ENCODE data around the gene IQSEC1. TPM values are rescaled to one million over a fixed set of nuclear protein-coding genes. Genes with fewer than 3 reads are reported as not detected.
A peak's percentile ranks its signal among the peaks of the same experiment; 100 is the strongest.

IQSEC1 gene
- total and polyA plus RNA-seq, 4 experiments from 2014 or later: 11.9 to 82.0 (median 62.3) TPM

DNA sequence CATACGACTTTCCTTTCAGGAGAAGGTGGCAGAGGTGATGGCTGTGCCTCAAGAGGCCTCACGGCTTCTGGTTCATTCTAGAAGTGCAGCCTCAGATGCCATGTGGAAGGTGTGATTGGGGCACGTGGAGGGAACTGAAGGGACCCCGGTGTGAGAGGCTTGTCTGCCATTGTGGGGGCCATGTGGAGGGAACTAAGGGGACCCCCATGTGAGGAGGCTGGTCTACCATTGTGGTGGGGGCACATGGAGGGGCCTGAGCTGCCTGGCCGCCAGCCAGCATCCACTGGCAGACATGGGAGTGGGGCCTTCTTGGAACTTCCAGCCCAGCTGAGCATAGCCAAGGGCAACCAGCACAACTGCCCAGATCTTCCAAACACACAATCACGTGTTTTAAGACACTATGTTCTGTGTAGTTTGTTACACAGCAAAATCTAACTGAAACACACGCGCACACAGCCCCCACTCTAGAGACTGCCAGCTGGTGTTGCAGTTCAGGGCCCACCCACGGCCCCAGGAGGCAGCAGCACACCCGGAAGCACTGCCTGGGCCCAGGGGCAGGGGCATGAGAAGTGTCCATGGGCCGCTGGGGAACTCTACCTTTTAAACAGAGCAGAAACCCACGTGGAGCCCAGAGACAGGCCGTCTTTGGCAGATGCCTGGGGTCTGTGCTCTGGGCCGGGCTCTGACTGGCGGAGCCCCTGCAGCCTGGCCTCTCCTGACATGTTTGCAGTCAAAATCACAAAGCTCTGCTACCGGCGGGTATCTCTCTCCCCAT is 66.8 kb downstream of the IQSEC1 start:
- Histone ChIP-seq H3K36me3 (ENCODE audit: insufficient read depth, low read length) (peaks cover 13% of the 10 kb centered on the region), H3K4me1 (ENCODE audit: insufficient read depth, low read length) (peaks cover 100% of the 10 kb centered on the region), H3K9me3 (ENCODE audit: control insufficient read depth in 1 of 2, low read length in 2 of 2) (no peaks in the 10 kb centered on the region), H3K4me3 (ENCODE audit: low read length in 2 of 2) (no peak overlapping the region), H3K27ac (ENCODE audit: low read depth, low read length) (no peak overlapping the region), H3K27me3 (ENCODE audit: insufficient read depth, low read length) (no peaks in the 10 kb centered on the region)
- peak in 1 of 5 donors; percentile 30 for DNase-seq
- peaks cover 64 to 100% (median 85%) of the 10 kb centered on the region in 4 donors for H3K4me1 Mint-ChIP-seq
- peak overlapping the region; percentile 67 to 85 (median 81) for H3K27ac Mint-ChIP-seq
- peaks cover 6 to 57% of the 10 kb centered on the region in 2 donors for H3K36me3 Mint-ChIP-seq
- H3K27me3 Mint-ChIP-seq: no peaks in the 10 kb centered on the region
- CTCF ChIA-PET (ENCODE audit: partially characterized antibody): interaction anchor here (14.9 kb wide), 1 partner anchor 8 kb away, joined by 170 read pairs; no protein-coding TSS in a partner anchor
- H3K4me3 Mint-ChIP-seq: peak overlapping the region in 4 of 8 donors; percentile 36 to 52 (median 46)
- intact Hi-C loops (cut with micrococcal nuclease): no loop called here
- POLR2A ChIA-PET (ENCODE audit: partially characterized antibody): interaction anchor here (4.7 to 13.5 kb wide), 2 partner anchors 9 to 12 kb away, joined by 30 to 171 read pairs; no protein-coding TSS in a partner anchor
- H3K9me3 Mint-ChIP-seq: no peaks in the 10 kb centered on the region

DNA sequence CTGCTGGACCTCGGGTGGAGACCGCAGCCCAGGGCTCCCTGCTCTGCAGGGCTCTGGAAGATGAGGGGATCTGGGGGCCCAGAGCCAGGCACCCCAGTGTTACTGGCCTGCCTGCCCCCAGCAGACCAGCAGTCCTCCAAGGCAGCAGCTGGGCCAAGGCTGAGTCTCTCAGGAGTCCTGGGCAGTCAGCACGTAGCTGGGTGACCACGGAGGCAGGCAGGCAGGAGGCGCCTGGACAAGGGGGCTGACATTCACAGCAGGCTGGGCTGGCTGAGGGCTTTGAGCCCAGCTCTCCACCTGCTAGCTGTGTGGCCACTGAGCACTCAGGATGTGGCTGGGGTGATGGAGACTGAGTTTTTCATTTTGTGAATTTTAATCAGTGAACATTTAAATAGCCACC is 67.9 kb downstream of the IQSEC1 start:
- Histone ChIP-seq H3K9me3 (ENCODE audit: control insufficient read depth in 1 of 2, low read length in 2 of 2) (no peaks in the 10 kb centered on the region), H3K36me3 (ENCODE audit: insufficient read depth, low read length) (peaks cover 21% of the 10 kb centered on the region), H3K27me3 (ENCODE audit: insufficient read depth, low read length) (no peaks in the 10 kb centered on the region), H3K27ac (ENCODE audit: low read depth, low read length) (no peak overlapping the region), H3K4me1 (ENCODE audit: insufficient read depth, low read length) (peaks cover 98% of the 10 kb centered on the region), H3K4me3 (ENCODE audit: low read length in 2 of 2) (no peak overlapping the region)
- peak overlapping the region in 6 of 7 donors; percentile 53 to 85 (median 81) for H3K27ac Mint-ChIP-seq
- POLR2A ChIA-PET (ENCODE audit: partially characterized antibody): interaction anchor here (0.9 to 13.5 kb wide), 3 partner anchors 10 to 16 kb away, joined by 3 to 171 read pairs (median 30); no protein-coding TSS in a partner anchor
- H3K27me3 Mint-ChIP-seq: no peaks in the 10 kb centered on the region
- H3K9me3 Mint-ChIP-seq: no peaks in the 10 kb centered on the region
- peak in 1 of 5 donors; percentile 32 for DNase-seq
- intact Hi-C loops (cut with micrococcal nuclease): no loop called here
- peaks cover 59 to 96% (median 80%) of the 10 kb centered on the region in 4 donors for H3K4me1 Mint-ChIP-seq
- H3K4me3 Mint-ChIP-seq: peak overlapping the region in 3 of 8 donors; percentile 5 to 39 (median 29)
- peaks cover 12 to 57% of the 10 kb centered on the region in 2 donors for H3K36me3 Mint-ChIP-seq
- CTCF ChIA-PET (ENCODE audit: partially characterized antibody): interaction anchor here (1.3 to 14.9 kb wide), 3 partner anchors 7 to 23 kb away, joined by 4 to 170 read pairs (median 5); no protein-coding TSS in a partner anchor

DNA sequence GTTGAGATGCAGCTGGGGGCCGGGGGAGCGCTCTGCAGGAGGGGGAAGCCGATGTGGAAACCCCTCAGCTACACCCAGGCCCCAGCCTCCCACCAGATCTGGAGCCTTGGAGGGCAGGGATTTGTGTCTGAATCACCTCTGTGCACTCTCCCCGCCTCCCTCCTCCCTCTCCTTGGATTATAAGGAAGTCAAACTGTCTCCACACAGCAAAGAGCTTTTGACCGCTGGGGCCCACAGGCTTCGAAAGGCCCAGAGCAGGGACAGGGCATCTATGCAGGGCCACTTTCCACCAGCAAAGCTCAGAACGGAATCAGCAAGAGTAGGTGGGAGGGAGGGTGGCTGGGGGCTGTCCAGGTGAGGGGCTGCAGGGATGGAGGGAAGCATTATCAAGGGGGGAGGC is 68.9 kb downstream of the IQSEC1 start:
- peaks cover 21% of the 10 kb centered on the region for H3K36me3 ChIP-seq (ENCODE audit: insufficient read depth, low read length)
- H3K4me1 Mint-ChIP-seq: peaks cover 55 to 96% (median 80%) of the 10 kb centered on the region in 4 donors
- H3K4me1 ChIP-seq (ENCODE audit: insufficient read depth, low read length): peaks cover 98% of the 10 kb centered on the region
- peak overlapping the region in 5 of 7 donors; percentile 42 to 85 (median 79) for H3K27ac Mint-ChIP-seq
- no peaks in the 10 kb centered on the region for H3K27me3 ChIP-seq (ENCODE audit: insufficient read depth, low read length)
- H3K4me3 ChIP-seq (ENCODE audit: low read length in 2 of 2): no peak overlapping the region
- no peaks in the 10 kb centered on the region for H3K9me3 Mint-ChIP-seq
- ChIA-PET CTCF (ENCODE audit: partially characterized antibody) (interaction anchor here (0.6 to 14.9 kb wide), 6 partner anchors 6 to 88 kb away, joined by 3 to 170 read pairs (median 4); no protein-coding TSS in a partner anchor), POLR2A (ENCODE audit: partially characterized antibody) (interaction anchor here (0.9 to 13.5 kb wide), 3 partner anchors 10 to 16 kb away, joined by 3 to 171 read pairs (median 30); no protein-coding TSS in a partner anchor)
- no peaks in the 10 kb centered on the region for H3K27me3 Mint-ChIP-seq
- H3K27ac ChIP-seq (ENCODE audit: low read depth, low read length): no peak overlapping the region
- peak overlapping the region in 4 of 8 donors; percentile 13 to 55 (median 41) for H3K4me3 Mint-ChIP-seq
- peak in 1 of 5 donors; percentile 28 for DNase-seq
- peaks cover 18 to 61% of the 10 kb centered on the region in 2 donors for H3K36me3 Mint-ChIP-seq
- intact Hi-C loops (cut with micrococcal nuclease): no loop called here
- H3K9me3 ChIP-seq (ENCODE audit: control insufficient read depth in 1 of 2, low read length in 2 of 2): no peaks in the 10 kb centered on the region

DNA sequence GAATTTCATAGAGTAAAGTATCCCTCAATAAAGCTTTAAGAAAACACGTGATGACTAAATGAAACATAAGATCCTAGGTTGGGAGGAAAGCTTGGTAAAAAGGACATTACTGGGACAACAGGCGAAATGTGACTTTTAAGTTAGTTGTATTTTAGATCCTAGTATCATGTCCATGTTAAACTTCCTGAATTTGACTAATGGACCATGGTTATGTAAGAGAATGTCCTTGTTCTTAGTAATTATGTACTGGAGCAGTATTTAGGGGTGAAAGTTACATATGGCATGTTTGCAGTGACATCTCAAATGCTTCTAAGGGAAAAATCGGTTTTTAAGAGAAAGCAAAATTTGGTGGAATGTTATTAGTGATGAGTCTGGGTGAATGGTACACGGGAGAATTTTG is 69.6 kb downstream of the IQSEC1 start:
- H3K4me3 Mint-ChIP-seq: peak overlapping the region in 3 of 8 donors; percentile 13 to 55 (median 26)
- H3K36me3 ChIP-seq (ENCODE audit: insufficient read depth, low read length): peaks cover 18% of the 10 kb centered on the region
- H3K9me3 ChIP-seq (ENCODE audit: control insufficient read depth in 1 of 2, low read length in 2 of 2): no peaks in the 10 kb centered on the region
- no peak overlapping the region for H3K27ac ChIP-seq (ENCODE audit: low read depth, low read length)
- POLR2A ChIA-PET (ENCODE audit: partially characterized antibody): interaction anchor here (1.1 to 13.5 kb wide), 3 partner anchors 9 to 15 kb away, joined by 3 to 171 read pairs (median 30); no protein-coding TSS in a partner anchor
- peaks cover 53 to 96% (median 80%) of the 10 kb centered on the region in 4 donors for H3K4me1 Mint-ChIP-seq
- no peak overlapping the region for H3K4me3 ChIP-seq (ENCODE audit: low read length in 2 of 2)
- H3K36me3 Mint-ChIP-seq: peaks cover 22 to 63% of the 10 kb centered on the region in 2 donors
- H3K27me3 ChIP-seq (ENCODE audit: insufficient read depth, low read length): no peaks in the 10 kb centered on the region
- peaks cover 98% of the 10 kb centered on the region for H3K4me1 ChIP-seq (ENCODE audit: insufficient read depth, low read length)
- CTCF ChIA-PET (ENCODE audit: partially characterized antibody): interaction anchor here (0.7 to 14.9 kb wide), 6 partner anchors 5 to 55 kb away, joined by 3 to 170 read pairs (median 4); no protein-coding TSS in a partner anchor
- H3K27me3 Mint-ChIP-seq: no peaks in the 10 kb centered on the region
- intact Hi-C loops (cut with micrococcal nuclease): no loop called here
- H3K27ac Mint-ChIP-seq: peak overlapping the region; percentile 55 to 89 (median 80)
- DNase-seq: no peak
- H3K9me3 Mint-ChIP-seq: no peaks in the 10 kb centered on the region

DNA sequence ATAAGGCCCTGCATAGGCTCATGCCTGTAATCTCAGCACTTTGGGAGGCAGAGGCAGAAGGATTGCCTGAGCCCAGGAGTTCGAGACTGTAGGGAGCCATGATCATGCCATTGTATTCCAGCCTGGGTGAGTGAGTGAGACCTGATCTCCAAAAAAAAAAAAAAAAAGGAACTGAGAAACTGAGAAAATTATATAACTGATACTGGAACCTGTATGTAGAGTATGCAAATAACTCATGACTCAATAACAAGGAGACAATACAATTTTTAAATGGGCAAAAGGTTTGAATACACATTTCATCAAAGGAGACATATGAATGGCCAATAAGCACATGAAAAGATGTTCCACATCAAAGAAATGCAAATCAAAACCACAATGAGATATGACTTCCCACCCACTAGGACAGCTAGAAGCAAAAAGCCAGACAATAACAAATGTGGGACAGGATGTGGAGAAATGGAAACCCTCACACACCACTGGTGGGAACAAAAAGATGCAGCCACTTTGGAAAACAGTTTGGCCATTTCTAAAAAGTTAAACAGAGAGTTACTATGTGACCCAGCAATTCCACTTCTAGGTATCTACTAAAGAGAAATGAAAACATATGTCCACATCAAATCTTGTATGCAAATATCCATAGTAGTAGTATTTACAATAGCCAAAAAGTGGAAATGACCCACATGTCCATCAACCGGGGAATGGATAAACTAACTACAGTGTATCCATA is 70.7 kb downstream of the IQSEC1 start:
- Mint-ChIP-seq H3K27ac (peak overlapping the region; percentile 53 to 92 (median 80)), H3K4me1 (peaks cover 50 to 94% (median 77%) of the 10 kb centered on the region in 4 donors), H3K4me3 (peak overlapping the region in 7 of 8 donors; percentile 14 to 80 (median 46)), H3K9me3 (no peaks in the 10 kb centered on the region), H3K27me3 (no peaks in the 10 kb centered on the region), H3K36me3 (peaks cover 24 to 67% of the 10 kb centered on the region in 2 donors)
- CTCF ChIA-PET (ENCODE audit: partially characterized antibody): interaction anchor here (1.0 to 12.5 kb wide), 3 partner anchors 8 to 25 kb away, joined by 3 to 170 read pairs (median 4); no protein-coding TSS in a partner anchor
- Histone ChIP-seq H3K4me3 (ENCODE audit: low read length in 2 of 2) (no peak overlapping the region), H3K9me3 (ENCODE audit: control insufficient read depth in 1 of 2, low read length in 2 of 2) (no peaks in the 10 kb centered on the region), H3K27ac (ENCODE audit: low read depth, low read length) (no peak overlapping the region), H3K27me3 (ENCODE audit: insufficient read depth, low read length) (no peaks in the 10 kb centered on the region), H3K4me1 (ENCODE audit: insufficient read depth, low read length) (peaks cover 89% of the 10 kb centered on the region), H3K36me3 (ENCODE audit: insufficient read depth, low read length) (peaks cover 17% of the 10 kb centered on the region)
- peak; percentile 35 to 61 (median 56) for DNase-seq
- intact Hi-C loops (cut with micrococcal nuclease): loop anchor here (1.0 kb wide), 1 partner anchor 9 kb away; no protein-coding TSS in a partner anchor
- POLR2A ChIA-PET (ENCODE audit: partially characterized antibody): interaction anchor here (0.7 to 4.9 kb wide), 3 partner anchors 10 to 16 kb away, joined by 3 to 74 read pairs (median 3); no protein-coding TSS in a partner anchor

DNA sequence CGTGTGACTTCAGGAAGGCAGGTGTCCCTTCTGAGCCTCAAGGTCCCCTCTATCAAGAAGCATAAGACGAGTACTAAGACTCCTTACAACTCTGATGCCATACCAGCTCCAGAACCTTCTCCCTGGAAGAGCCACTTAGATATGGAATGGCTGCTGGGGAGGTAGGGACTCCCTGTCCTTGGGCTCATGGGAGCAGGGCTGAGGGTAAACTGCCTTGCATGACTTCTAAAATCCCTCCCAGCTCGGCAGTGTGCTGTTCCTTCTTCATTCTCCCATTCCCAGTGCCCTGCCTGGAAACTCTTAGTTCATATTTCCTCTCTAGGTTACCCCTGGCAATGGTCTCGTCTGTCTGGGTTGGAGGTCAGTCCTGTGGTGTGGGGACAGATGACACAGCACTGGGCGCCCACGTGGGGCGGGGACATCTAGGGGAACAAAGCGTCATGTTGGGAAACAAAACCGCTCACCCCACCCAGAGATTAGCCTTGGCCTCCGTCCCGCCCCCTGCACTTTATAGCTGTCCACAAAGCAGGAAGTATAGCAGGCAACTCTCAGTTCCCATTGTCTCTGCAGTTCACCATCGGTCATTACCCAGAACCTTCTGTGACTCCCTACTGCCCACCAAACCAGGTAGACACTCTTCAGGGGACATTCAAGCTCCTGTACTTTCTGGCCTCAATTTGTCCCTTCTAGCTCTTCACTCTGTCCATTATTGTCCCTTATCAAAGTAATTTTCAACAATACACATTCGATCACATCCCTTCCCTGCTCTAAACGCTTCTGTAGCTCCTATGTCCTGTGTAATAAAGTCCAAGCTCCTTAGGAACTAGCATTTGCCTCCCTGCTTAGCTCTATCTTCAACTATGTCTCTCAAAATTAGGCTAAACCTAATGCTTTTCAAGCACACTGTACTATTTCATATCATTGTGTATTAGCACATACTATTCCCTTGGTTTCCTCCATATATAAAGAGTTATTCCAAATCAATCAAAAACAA is 73.8 kb downstream of the IQSEC1 start:
- ChIA-PET POLR2A (ENCODE audit: partially characterized antibody) (interaction anchor here (0.6 to 4.9 kb wide), 3 partner anchors 11 to 189 kb away, joined by 3 to 74 read pairs (median 9); no protein-coding TSS in a partner anchor), CTCF (ENCODE audit: partially characterized antibody) (interaction anchor here (0.9 to 12.5 kb wide), 5 partner anchors 10 to 158 kb away, joined by 3 to 170 read pairs (median 5); partner anchors contain the start of gene RPL32)
- Histone ChIP-seq H3K27me3 (ENCODE audit: insufficient read depth, low read length) (no peaks in the 10 kb centered on the region), H3K36me3 (ENCODE audit: insufficient read depth, low read length) (peaks cover 12% of the 10 kb centered on the region), H3K9me3 (ENCODE audit: control insufficient read depth in 1 of 2, low read length in 2 of 2) (no peaks in the 10 kb centered on the region), H3K4me1 (ENCODE audit: insufficient read depth, low read length) (peaks cover 72% of the 10 kb centered on the region), H3K27ac (ENCODE audit: low read depth, low read length) (no peak overlapping the region), H3K4me3 (ENCODE audit: low read length in 2 of 2) (no peak overlapping the region)
- Mint-ChIP-seq H3K4me1 (peaks cover 49 to 90% (median 70%) of the 10 kb centered on the region in 4 donors), H3K27me3 (no peaks in the 10 kb centered on the region), H3K4me3 (peak overlapping the region in 4 of 8 donors; percentile 16 to 53 (median 34)), H3K27ac (peak overlapping the region; percentile 18 to 92 (median 82)), H3K36me3 (peaks cover 37 to 76% of the 10 kb centered on the region in 2 donors), H3K9me3 (no peaks in the 10 kb centered on the region)
- intact Hi-C loops (cut with micrococcal nuclease): no loop called here
- peak in 1 of 5 donors; percentile 24 for DNase-seq

All from CD4-positive, alpha-beta memory T cell (primary cell).